H9 (cell line): ENCODE data around the gene GABRR3. TPM values are rescaled to one million over a fixed set of nuclear protein-coding genes. Genes with fewer than 3 reads are reported as not detected.

Source experiments
- DNase-seq: peaks from one replicate; pipeline ENCODE4 v3.0.0-alpha.2; 2017
- H2AFZ ChIP-seq: one replicate; pipeline ENCODE4 v1.6.1; 2013; ENCODE audit warnings: mild to moderate bottlenecking, low read length, control low read depth, moderate library complexity
- H2AK5ac ChIP-seq: 2 replicates; pipeline ENCODE4 v1.6.1; 2013; ENCODE audit warnings: low read length, control low read depth, mixed read lengths; ENCODE audit not compliant: insufficient read length
- H2BK120ac ChIP-seq: one replicate; pipeline ENCODE4 v1.6.1; 2013; ENCODE audit warnings: low read depth, mild to moderate bottlenecking, low read length, control low read depth, inconsistent platforms; ENCODE audit not compliant: poor library complexity, severe bottlenecking
- H2BK12ac ChIP-seq: 2 replicates; pipeline ENCODE4 v1.6.1; 2013; ENCODE audit warnings: low read length, control low read depth, mixed read lengths, low read depth; ENCODE audit not compliant: insufficient read length
- H2BK15ac ChIP-seq: 2 replicates; pipeline ENCODE4 v1.6.1; 2013; ENCODE audit warnings: low read depth, low read length, control low read depth
- H2BK20ac ChIP-seq: one replicate; pipeline ENCODE4 v1.6.1; 2013; ENCODE audit warnings: low read depth, mild to moderate bottlenecking, low read length, control low read depth, inconsistent platforms; ENCODE audit not compliant: poor library complexity, severe bottlenecking
- H2BK5ac ChIP-seq: 2 replicates; pipeline ENCODE4 v1.6.1; 2013; ENCODE audit warnings: low read length, control low read depth, mixed read lengths; ENCODE audit not compliant: insufficient read length
- H3K14ac ChIP-seq: 2 replicates; pipeline ENCODE4 v1.6.1; 2013; ENCODE audit warnings: low read length, control low read depth; ENCODE audit not compliant: insufficient read depth
- H3K18ac ChIP-seq: 2 replicates; pipeline ENCODE4 v1.6.1; 2013; ENCODE audit warnings: low read depth, mild to moderate bottlenecking, mixed read lengths, low read length, control low read depth; ENCODE audit not compliant: insufficient read length
- H3K23ac ChIP-seq: 2 replicates; pipeline ENCODE4 v1.6.1; 2013; ENCODE audit warnings: low read length, control low read depth, mixed read lengths, low read depth; ENCODE audit not compliant: insufficient read length
- H3K23me2 ChIP-seq: 2 replicates; pipeline ENCODE4 v1.6.1; 2013; ENCODE audit warnings: low read depth, mild to moderate bottlenecking, mixed read lengths, low read length, control low read depth; ENCODE audit not compliant: insufficient read length, poor library complexity, severe bottlenecking
- H3K27ac ChIP-seq: 2 replicates; pipeline ENCODE4 v1.5.1; 2013; ENCODE audit warnings: low read length, control low read depth, mixed read lengths, low read depth; ENCODE audit not compliant: insufficient read length
- H3K27me3 ChIP-seq: 2 replicates; pipeline ENCODE4 v1.6.1; 2013; ENCODE audit warnings: low read length, control low read depth, inconsistent platforms; ENCODE audit not compliant: insufficient read depth
- H3K4ac ChIP-seq: 2 replicates; pipeline ENCODE4 v1.6.1; 2013; ENCODE audit warnings: low read depth, mild to moderate bottlenecking, control low read depth, inconsistent platforms, low read length, moderate library complexity
- H3K4me1 ChIP-seq: 2 replicates; pipeline ENCODE4 v1.6.1; 2013; ENCODE audit warnings: low read length, control low read depth, inconsistent platforms; ENCODE audit not compliant: insufficient read depth
- H3K4me2 ChIP-seq: 2 replicates; pipeline ENCODE4 v1.6.1; 2013; ENCODE audit warnings: low read length, control low read depth, mixed read lengths; ENCODE audit not compliant: insufficient read length, insufficient read depth
- H3K56ac ChIP-seq: 2 replicates; pipeline ENCODE4 v1.6.1; 2013; ENCODE audit warnings: low read depth, mild to moderate bottlenecking, mixed read lengths, low read length, control low read depth; ENCODE audit not compliant: insufficient read length
- H3K79me1 ChIP-seq: 2 replicates; pipeline ENCODE4 v1.6.1; 2013; ENCODE audit warnings: low read depth, mild to moderate bottlenecking, moderate library complexity, low read length, control low read depth, inconsistent platforms; ENCODE audit not compliant: insufficient read depth, poor library complexity, severe bottlenecking
- H3K79me2 ChIP-seq: 2 replicates; pipeline ENCODE4 v1.6.1; 2013; ENCODE audit warnings: low read length, control low read depth, inconsistent platforms; ENCODE audit not compliant: insufficient read depth
- H3K9ac ChIP-seq: 2 replicates; pipeline ENCODE4 v1.6.1; 2013; ENCODE audit warnings: low read length, control low read depth, mixed read lengths; ENCODE audit not compliant: insufficient read length; ENCODE audit errors: extremely low read depth
- H3K9me3 ChIP-seq: one replicate; pipeline ENCODE4 v1.6.1; 2013; ENCODE audit warnings: low read depth, low read length, inconsistent platforms; ENCODE audit not compliant: control insufficient read depth
- H3T11ph ChIP-seq: one replicate; pipeline ENCODE4 v1.6.1; 2013; ENCODE audit warnings: mild to moderate bottlenecking, low read length, control low read depth, inconsistent platforms
- H4K20me1 ChIP-seq: one replicate; pipeline ENCODE4 v1.6.1; 2013; ENCODE audit not compliant: control insufficient read depth, insufficient read length, insufficient read depth
- H4K5ac ChIP-seq: 2 replicates; pipeline ENCODE4 v1.6.1; 2013; ENCODE audit warnings: low read depth, mild to moderate bottlenecking, mixed read lengths, low read length, control low read depth; ENCODE audit not compliant: insufficient read length
- H4K8ac ChIP-seq: replicated peaks from 2 replicates; pipeline ENCODE4 v1.6.1; 2013; ENCODE audit warnings: low read length, control low read depth, mixed read lengths, low read depth; ENCODE audit not compliant: insufficient read length
- H4K91ac ChIP-seq: 2 replicates; pipeline ENCODE4 v1.6.1; 2013; ENCODE audit warnings: low read depth, mild to moderate bottlenecking, moderate library complexity, mixed read lengths, low read length, control low read depth; ENCODE audit not compliant: insufficient read length
- H3K27ac Mint-ChIP-seq, 3 experiments: 2 replicates in 2 of 3; 3 replicates in 1 of 3; pipeline ENCODE4 v1.8.0; 2020 to 2021; ENCODE audit warnings: mixed read lengths in 3 of 3, mild to moderate bottlenecking in 1 of 3, moderate library complexity in 1 of 3
- H3K27me3 Mint-ChIP-seq: 2 replicates; pipeline ENCODE4 v1.8.0; 2021; ENCODE audit warnings: low read depth, mild to moderate bottlenecking, moderate library complexity, mixed read lengths
- H3K36me3 Mint-ChIP-seq, 3 experiments: 2 replicates in 2 of 3; 3 replicates in 1 of 3; pipeline ENCODE4 v1.8.0; 2020 to 2021; ENCODE audit warnings: low read depth in 3 of 3, mixed read lengths in 3 of 3; ENCODE audit not compliant: insufficient read depth in 1 of 3
- H3K4me1 Mint-ChIP-seq, 2 experiments: 2 replicates each; pipeline ENCODE4 v1.8.0; 2020; ENCODE audit warnings: mixed read lengths in 2 of 2
- H3K4me3 Mint-ChIP-seq, 2 experiments: 2 replicates in 1 of 2; 3 replicates in 1 of 2; pipeline ENCODE4 v1.8.0; 2020 to 2021; ENCODE audit warnings: mild to moderate bottlenecking in 2 of 2, mixed read lengths in 2 of 2, moderate library complexity in 1 of 2
- H3K9me3 Mint-ChIP-seq, 2 experiments: 2 replicates in 1 of 2; 3 replicates in 1 of 2; pipeline ENCODE4 v1.8.0; 2020; ENCODE audit warnings: mild to moderate bottlenecking in 2 of 2, mixed read lengths in 2 of 2, moderate library complexity in 1 of 2
- WGBS: extraction: QIAGEN DNeasy Blood & Tissue Kit; methylation state at CpG from one replicate; pipeline ENCODE4 v1.1.7; 2013; ENCODE audit warnings: missing lambda C conversion rate, low lambda C conversion rate, mixed read lengths; ENCODE audit not compliant: insufficient read length; ENCODE audit errors: extremely low coverage; 5-methylcytosine and 5-hydroxymethylcytosine counted together
- total RNA-seq: library from RNA; stranded (reverse); gene quantifications from 2 replicates; pipeline ENCODE4 v1.2.1, GENCODE V29; 2021
- TF ChIP-seq, protein P1 (sequence below): fragments of 200-600 bp; sonication (generic); conservative IDR thresholded peaks from 3 replicates; pipeline ENCODE4 v1.8.0; 2021; ENCODE audit warnings: antibody characterized with exemption, mild to moderate bottlenecking

Gene GABRR3
- total RNA-seq, 1 experiment from 2014 or later, result not detected

DNA sequence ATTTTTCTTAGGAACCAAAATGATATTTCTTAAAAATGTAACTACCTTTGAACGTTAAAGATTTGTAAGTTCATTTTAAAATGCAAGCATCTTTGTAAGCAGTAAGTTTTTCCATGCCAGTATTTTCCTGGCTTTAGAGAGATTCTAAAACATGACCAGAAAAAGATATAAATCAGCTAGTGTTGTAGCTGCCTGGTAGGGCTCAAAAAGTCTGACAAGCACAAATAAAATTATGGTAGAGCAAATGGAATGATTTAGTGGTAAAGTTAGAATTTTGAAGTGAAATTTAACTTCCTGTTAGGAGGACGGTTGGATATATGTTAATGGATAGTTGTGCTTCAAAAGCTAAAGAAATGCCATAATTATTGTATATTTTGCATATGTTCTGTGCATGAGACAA is 29.7 kb downstream of the GABRR3 start:
- no peak overlapping the region for H3K14ac ChIP-seq
- no peak overlapping the region for H2AK5ac ChIP-seq

More for the DNA sequence above, 29.7 kb downstream of the GABRR3 start:
- Histone ChIP-seq H2AFZ (no peak overlapping the region), H4K20me1 (no peaks in the 10 kb centered on the region), H2BK20ac (no peak overlapping the region), H3K23me2 (no peaks in the 10 kb centered on the region), H3K27ac (no peak overlapping the region), H3T11ph (no peak overlapping the region), H2BK15ac (no peak overlapping the region), H3K27me3 (no peaks in the 10 kb centered on the region), H2BK12ac (no peak overlapping the region), H4K5ac (no peak overlapping the region), H3K79me2 (no peaks in the 10 kb centered on the region), H3K4ac (no peak overlapping the region), H3K4me2 (no peak overlapping the region), H3K9me3 (no peaks in the 10 kb centered on the region), H4K8ac (no peak overlapping the region), H2BK120ac (no peak overlapping the region), H3K79me1 (no peaks in the 10 kb centered on the region), H3K56ac (no peak overlapping the region), H3K9ac (no peak overlapping the region), H3K4me1 (no peaks in the 10 kb centered on the region), H3K23ac (no peak overlapping the region), H4K91ac (no peak overlapping the region), H3K18ac (no peak overlapping the region), H2BK5ac (no peak overlapping the region)
- Mint-ChIP-seq H3K36me3 (no peaks in the 10 kb centered on the region), H3K27ac (no peak overlapping the region), H3K4me1 (no peaks in the 10 kb centered on the region; a peak in 1 of 4 replicates), H3K9me3 (no peaks in the 10 kb centered on the region), H3K4me3 (no peak overlapping the region), H3K27me3 (no peaks in the 10 kb centered on the region)
- no CpG with 5 or more reads among the region's 2 CpGs for WGBS
- DNase-seq, result no peak
- TF ChIP-seq, protein P1, sequence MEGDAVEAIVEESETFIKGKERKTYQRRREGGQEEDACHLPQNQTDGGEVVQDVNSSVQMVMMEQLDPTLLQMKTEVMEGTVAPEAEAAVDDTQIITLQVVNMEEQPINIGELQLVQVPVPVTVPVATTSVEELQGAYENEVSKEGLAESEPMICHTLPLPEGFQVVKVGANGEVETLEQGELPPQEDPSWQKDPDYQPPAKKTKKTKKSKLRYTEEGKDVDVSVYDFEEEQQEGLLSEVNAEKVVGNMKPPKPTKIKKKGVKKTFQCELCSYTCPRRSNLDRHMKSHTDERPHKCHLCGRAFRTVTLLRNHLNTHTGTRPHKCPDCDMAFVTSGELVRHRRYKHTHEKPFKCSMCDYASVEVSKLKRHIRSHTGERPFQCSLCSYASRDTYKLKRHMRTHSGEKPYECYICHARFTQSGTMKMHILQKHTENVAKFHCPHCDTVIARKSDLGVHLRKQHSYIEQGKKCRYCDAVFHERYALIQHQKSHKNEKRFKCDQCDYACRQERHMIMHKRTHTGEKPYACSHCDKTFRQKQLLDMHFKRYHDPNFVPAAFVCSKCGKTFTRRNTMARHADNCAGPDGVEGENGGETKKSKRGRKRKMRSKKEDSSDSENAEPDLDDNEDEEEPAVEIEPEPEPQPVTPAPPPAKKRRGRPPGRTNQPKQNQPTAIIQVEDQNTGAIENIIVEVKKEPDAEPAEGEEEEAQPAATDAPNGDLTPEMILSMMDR, result no peak
